ENCODE measurements around the gene TNFAIP8L1.

TNFAIP8L1 gene

DNA sequence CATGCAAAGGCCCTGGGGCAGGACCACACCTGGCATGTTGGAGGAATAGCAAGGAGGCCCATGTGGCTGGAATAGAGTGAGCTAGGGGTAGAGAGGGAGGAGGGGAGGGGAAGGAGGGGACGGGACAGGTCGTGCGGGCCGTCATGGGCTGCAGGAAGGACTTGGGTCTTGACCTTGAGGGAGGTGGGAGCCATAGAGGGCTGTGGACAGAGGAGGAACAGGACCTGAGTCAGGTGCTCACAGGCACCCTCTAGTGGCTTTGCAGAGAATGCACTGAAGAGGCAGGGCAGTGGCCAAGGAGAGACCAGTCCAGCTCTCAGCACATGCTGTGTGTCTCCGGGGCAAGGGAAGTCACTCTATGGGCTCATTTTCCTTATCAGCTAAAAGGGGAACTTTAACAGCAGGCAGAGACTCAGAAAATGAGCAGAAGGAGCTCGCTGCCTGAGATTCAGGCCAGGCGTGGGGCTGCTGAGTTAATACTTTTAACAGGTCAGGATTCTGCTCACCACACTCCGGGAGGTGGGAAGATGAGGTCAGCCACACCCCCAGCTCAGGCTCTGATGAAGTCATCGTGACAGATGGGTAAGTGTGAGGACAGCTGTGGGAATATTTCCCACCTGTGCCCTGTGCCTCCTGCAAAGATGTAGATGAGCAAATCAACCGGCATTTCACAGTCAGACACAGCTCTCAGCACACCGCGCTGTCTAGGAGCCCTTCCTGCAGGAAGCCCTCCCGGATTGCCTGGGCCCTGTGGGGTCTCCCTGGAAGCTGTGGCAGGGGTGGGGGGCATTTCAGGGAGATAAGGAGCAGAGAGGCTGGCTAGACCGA lies 6.0 kb upstream of the TNFAIP8L1 start:
- ChIA-PET CTCF (interaction anchor here (0.6 to 3.2 kb wide), 28 partner anchors 9 to 366 kb away, joined by 3 to 46 read pairs (median 5); partner anchors contain the start of genes FEM1A, PLIN5 and SEMA6B), POLR2A (interaction anchor here (0.5 to 1.5 kb wide), 7 partner anchors 35 to 368 kb away, joined by 3 read pairs; no protein-coding TSS in a partner anchor)
- Histone ChIP-seq H3K36me3 (ENCODE audit: control insufficient read depth in 2 of 2, insufficient read depth in 1 of 2, low read length in 2 of 2) (no peaks in the 10 kb centered on the region), H3K4me1 (ENCODE audit: control insufficient read depth, insufficient read depth, low read length) (no peaks in the 10 kb centered on the region), H3K9me3 (ENCODE audit: control insufficient read depth, insufficient read depth, low read depth, low read length) (no peaks in the 10 kb centered on the region), H3K4me3 (ENCODE audit: low read depth, low read length) (no peak overlapping the region), H3K27ac (ENCODE audit: extremely low read depth, low read depth, low read length) (no peak overlapping the region)
- TF ChIP-seq ZNF768 (tag by site-specific recombination; IDR thresholded peaks at IDR 0.05) (peak; percentile 93; the same call in 1 of the 2 replicates), ZNF677 (tag by site-specific recombination; IDR thresholded peaks at IDR 0.05) (no peak), YY2 (tag by site-specific recombination; IDR thresholded peaks at IDR 0.05) (0 out of 2 replicates have a peak, but pooled peaks have one; percentile 52), ZNF10 (tag by site-specific recombination; IDR thresholded peaks at IDR 0.05) (no peak), ZNF501 (tag by site-specific recombination; IDR thresholded peaks at IDR 0.05) (0 out of 2 replicates have a peak, but pooled peaks have one; percentile 18), ZXDB (tag by site-specific recombination; IDR thresholded peaks at IDR 0.05) (no peak), ZNF571 (tag by site-specific recombination; IDR thresholded peaks at IDR 0.05) (no peak), ZNF391 (tag by site-specific recombination; IDR thresholded peaks at IDR 0.05; ENCODE audit: borderline replicate concordance, low read depth) (no peak), ZNF560 (tag by site-specific recombination; IDR thresholded peaks at IDR 0.05; ENCODE audit: borderline replicate concordance) (no peak), SCRT2 (tag by site-specific recombination; IDR thresholded peaks at IDR 0.05) (peak; percentile 94), ZFHX2 (tag by site-specific recombination; conservative IDR thresholded peaks at IDR 0.05) (peak; percentile 37; the same call in 1 of the 2 replicates), MZF1 (tag by site-specific recombination; IDR thresholded peaks at IDR 0.05; ENCODE audit: borderline replicate concordance) (no peak), KLF16 (tag by site-specific recombination; IDR thresholded peaks at IDR 0.05) (peak; percentile 44; the same call in 1 of the 2 replicates), ZNF670 (tag by site-specific recombination; IDR thresholded peaks at IDR 0.05; ENCODE audit: low read depth) (no peak), ZNF184 (tag by site-specific recombination; IDR thresholded peaks at IDR 0.05) (no peak), ZNF335 (tag by site-specific recombination; conservative IDR thresholded peaks at IDR 0.05) (peak; percentile 71), ZNF792 (tag by site-specific recombination; IDR thresholded peaks at IDR 0.05) (no peak), GLI4 (tag by site-specific recombination; IDR thresholded peaks at IDR 0.05) (0 out of 2 replicates have a peak, but pooled peaks have one; percentile 73), ZNF610 (tag by site-specific recombination; IDR thresholded peaks at IDR 0.05; ENCODE audit: borderline replicate concordance) (no peak)
- TF ChIP-seq, protein P1, sequence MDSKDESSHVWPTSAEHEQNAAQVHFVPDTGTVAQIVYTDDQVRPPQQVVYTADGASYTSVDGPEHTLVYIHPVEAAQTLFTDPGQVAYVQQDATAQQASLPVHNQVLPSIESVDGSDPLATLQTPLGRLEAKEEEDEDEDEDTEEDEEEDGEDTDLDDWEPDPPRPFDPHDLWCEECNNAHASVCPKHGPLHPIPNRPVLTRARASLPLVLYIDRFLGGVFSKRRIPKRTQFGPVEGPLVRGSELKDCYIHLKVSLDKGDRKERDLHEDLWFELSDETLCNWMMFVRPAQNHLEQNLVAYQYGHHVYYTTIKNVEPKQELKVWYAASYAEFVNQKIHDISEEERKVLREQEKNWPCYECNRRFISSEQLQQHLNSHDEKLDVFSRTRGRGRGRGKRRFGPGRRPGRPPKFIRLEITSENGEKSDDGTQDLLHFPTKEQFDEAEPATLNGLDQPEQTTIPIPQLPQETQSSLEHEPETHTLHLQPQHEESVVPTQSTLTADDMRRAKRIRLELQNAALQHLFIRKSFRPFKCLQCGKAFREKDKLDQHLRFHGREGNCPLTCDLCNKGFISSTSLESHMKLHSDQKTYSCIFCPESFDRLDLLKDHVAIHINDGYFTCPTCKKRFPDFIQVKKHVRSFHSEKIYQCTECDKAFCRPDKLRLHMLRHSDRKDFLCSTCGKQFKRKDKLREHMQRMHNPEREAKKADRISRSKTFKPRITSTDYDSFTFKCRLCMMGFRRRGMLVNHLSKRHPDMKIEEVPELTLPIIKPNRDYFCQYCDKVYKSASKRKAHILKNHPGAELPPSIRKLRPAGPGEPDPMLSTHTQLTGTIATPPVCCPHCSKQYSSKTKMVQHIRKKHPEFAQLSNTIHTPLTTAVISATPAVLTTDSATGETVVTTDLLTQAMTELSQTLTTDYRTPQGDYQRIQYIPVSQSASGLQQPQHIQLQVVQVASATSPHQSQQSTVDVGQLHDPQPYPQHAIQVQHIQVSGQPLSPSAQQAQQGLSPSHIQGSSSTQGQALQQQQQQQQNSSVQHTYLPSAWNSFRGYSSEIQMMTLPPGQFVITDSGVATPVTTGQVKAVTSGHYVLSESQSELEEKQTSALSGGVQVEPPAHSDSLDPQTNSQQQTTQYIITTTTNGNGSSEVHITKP (tag by site-specific recombination; IDR thresholded peaks at IDR 0.05), result peak; percentile 43; the same call in 1 of the 2 replicates
- TF ChIP-seq, protein P2, sequence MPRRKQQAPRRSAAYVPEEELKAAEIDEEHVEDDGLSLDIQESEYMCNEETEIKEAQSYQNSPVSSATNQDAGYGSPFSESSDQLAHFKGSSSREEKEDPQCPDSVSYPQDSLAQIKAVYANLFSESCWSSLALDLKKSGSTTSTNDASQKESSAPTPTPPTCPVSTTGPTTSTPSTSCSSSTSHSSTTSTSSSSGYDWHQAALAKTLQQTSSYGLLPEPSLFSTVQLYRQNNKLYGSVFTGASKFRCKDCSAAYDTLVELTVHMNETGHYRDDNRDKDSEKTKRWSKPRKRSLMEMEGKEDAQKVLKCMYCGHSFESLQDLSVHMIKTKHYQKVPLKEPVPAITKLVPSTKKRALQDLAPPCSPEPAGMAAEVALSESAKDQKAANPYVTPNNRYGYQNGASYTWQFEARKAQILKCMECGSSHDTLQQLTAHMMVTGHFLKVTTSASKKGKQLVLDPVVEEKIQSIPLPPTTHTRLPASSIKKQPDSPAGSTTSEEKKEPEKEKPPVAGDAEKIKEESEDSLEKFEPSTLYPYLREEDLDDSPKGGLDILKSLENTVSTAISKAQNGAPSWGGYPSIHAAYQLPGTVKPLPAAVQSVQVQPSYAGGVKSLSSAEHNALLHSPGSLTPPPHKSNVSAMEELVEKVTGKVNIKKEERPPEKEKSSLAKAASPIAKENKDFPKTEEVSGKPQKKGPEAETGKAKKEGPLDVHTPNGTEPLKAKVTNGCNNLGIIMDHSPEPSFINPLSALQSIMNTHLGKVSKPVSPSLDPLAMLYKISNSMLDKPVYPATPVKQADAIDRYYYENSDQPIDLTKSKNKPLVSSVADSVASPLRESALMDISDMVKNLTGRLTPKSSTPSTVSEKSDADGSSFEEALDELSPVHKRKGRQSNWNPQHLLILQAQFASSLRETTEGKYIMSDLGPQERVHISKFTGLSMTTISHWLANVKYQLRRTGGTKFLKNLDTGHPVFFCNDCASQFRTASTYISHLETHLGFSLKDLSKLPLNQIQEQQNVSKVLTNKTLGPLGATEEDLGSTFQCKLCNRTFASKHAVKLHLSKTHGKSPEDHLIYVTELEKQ (tag by site-specific recombination; IDR thresholded peaks at IDR 0.05; ENCODE audit: borderline replicate concordance), result peak; percentile 12; the same call in 1 of the 2 replicates
- TF ChIP-seq, protein P3, sequence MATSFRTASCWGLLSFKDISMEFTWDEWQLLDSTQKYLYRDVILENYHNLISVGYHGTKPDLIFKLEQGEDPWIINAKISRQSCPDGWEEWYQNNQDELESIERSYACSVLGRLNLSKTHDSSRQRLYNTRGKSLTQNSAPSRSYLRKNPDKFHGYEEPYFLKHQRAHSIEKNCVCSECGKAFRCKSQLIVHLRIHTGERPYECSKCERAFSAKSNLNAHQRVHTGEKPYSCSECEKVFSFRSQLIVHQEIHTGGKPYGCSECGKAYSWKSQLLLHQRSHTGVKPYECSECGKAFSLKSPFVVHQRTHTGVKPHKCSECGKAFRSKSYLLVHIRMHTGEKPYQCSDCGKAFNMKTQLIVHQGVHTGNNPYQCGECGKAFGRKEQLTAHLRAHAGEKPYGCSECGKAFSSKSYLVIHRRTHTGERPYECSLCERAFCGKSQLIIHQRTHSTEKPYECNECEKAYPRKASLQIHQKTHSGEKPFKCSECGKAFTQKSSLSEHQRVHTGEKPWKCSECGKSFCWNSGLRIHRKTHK (tag by site-specific recombination; IDR thresholded peaks at IDR 0.05), result no peak
- TF ChIP-seq, protein P4, sequence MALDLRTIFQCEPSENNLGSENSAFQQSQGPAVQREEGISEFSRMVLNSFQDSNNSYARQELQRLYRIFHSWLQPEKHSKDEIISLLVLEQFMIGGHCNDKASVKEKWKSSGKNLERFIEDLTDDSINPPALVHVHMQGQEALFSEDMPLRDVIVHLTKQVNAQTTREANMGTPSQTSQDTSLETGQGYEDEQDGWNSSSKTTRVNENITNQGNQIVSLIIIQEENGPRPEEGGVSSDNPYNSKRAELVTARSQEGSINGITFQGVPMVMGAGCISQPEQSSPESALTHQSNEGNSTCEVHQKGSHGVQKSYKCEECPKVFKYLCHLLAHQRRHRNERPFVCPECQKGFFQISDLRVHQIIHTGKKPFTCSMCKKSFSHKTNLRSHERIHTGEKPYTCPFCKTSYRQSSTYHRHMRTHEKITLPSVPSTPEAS (tag by site-specific recombination; IDR thresholded peaks at IDR 0.05), result no peak
- TF ChIP-seq, protein P5, sequence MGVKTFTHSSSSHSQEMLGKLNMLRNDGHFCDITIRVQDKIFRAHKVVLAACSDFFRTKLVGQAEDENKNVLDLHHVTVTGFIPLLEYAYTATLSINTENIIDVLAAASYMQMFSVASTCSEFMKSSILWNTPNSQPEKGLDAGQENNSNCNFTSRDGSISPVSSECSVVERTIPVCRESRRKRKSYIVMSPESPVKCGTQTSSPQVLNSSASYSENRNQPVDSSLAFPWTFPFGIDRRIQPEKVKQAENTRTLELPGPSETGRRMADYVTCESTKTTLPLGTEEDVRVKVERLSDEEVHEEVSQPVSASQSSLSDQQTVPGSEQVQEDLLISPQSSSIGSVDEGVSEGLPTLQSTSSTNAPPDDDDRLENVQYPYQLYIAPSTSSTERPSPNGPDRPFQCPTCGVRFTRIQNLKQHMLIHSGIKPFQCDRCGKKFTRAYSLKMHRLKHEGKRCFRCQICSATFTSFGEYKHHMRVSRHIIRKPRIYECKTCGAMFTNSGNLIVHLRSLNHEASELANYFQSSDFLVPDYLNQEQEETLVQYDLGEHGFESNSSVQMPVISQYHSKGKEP (tag by site-specific recombination; IDR thresholded peaks at IDR 0.05), result no peak

Data from HEK293 (cell line).